Measurements from ENCODE around the gene CD300A.

GRCh38 chr17:74484066-74484465 is 17.6 kb downstream of the CD300A start:
- TF ChIP-seq POLR2AphosphoS5 (IDR thresholded peaks at IDR 0.05; ENCODE audit: low read depth) (no peak), CTCF (IDR thresholded peaks at IDR 0.05; ENCODE audit: insufficient read depth, low read length) (no peak)
